WTC11 (cell line): ENCODE measurements around the gene LENEP. TPM values are rescaled to one million over a fixed set of nuclear protein-coding genes. Genes with fewer than 3 reads are reported as not detected.

Experiments used
- ATAC-seq: fragments of 200-7000 bp; cut with Tn5 transposase; 2 replicates; pipeline ENCODE4 v1.10.0; 2021; ENCODE audit warnings: mild to moderate bottlenecking, moderate library complexity
- CTCF ChIA-PET: fragments of 300-600 bp; sonication (Branson Sonifier 250); formaldehyde crosslinking; loops from one replicate; lab custom pipeline; 2021; ENCODE audit warnings: antibody characterized with exemption; lab: Charles Lee
- POLR2A ChIA-PET: fragments of 350-600 bp; sonication (Branson Sonifier 250); formaldehyde crosslinking; loops from one replicate; lab custom pipeline; 2021; ENCODE audit warnings: antibody characterized with exemption; lab: Charles Lee
- DNase-seq: peaks from one replicate; pipeline ENCODE4 v3.0.0; 2021; ENCODE audit warnings: low spot score
- H3K27ac Mint-ChIP-seq: 2 replicates; pipeline ENCODE4 v1.8.0; 2021; ENCODE audit warnings: mixed read lengths
- H3K27me3 Mint-ChIP-seq: 2 replicates; pipeline ENCODE4 v1.8.0; 2021; ENCODE audit warnings: low read depth, mild to moderate bottlenecking, moderate library complexity, mixed read lengths
- H3K36me3 Mint-ChIP-seq: 2 replicates; pipeline ENCODE4 v1.8.0; 2021; ENCODE audit warnings: mixed read lengths
- H3K4me1 Mint-ChIP-seq: 2 replicates; pipeline ENCODE4 v1.8.0; 2022; ENCODE audit warnings: mixed read lengths
- H3K4me3 Mint-ChIP-seq: 2 replicates; pipeline ENCODE4 v1.8.0; 2021; ENCODE audit warnings: mild to moderate bottlenecking, moderate library complexity, mixed read lengths
- H3K9me3 Mint-ChIP-seq: 2 replicates; pipeline ENCODE4 v1.8.0; 2021; ENCODE audit warnings: mixed read lengths
- CBFB ChIP-seq: sonication (generic); formaldehyde crosslinking; IDR thresholded peaks from 2 replicates; pipeline ENCODE4 v1.8.1; 2022; ENCODE audit warnings: mild to moderate bottlenecking, low read depth, missing genetic modification reagents
- CREB1 ChIP-seq: sonication (generic); formaldehyde crosslinking; IDR thresholded peaks from 2 replicates; pipeline ENCODE4 v1.8.0; 2023; ENCODE audit warnings: mild to moderate bottlenecking, missing genetic modification reagents
- FOXJ3 ChIP-seq: sonication (generic); formaldehyde crosslinking; IDR thresholded peaks from 2 replicates; pipeline ENCODE4 v1.9.0; 2021; ENCODE audit warnings: missing genetic modification reagents, mild to moderate bottlenecking, borderline replicate concordance
- GRHL2 ChIP-seq: fragments of 250-450 bp; sonication (Bioruptor Pico); IDR thresholded peaks from 2 replicates; pipeline ENCODE4 v1.8.0; 2022; ENCODE audit warnings: mild to moderate bottlenecking, moderate library complexity; ENCODE audit not compliant: insufficient replicate concordance, severe bottlenecking
- MYBL2 ChIP-seq: sonication (generic); formaldehyde crosslinking; IDR thresholded peaks from 2 replicates; pipeline ENCODE4 v1.8.1; 2023; ENCODE audit warnings: mild to moderate bottlenecking, moderate library complexity, missing genetic modification reagents
- NFE2L1 ChIP-seq: sonication (generic); formaldehyde crosslinking; IDR thresholded peaks from 2 replicates; pipeline ENCODE4 v1.8.1; 2023; ENCODE audit warnings: missing genetic modification reagents
- SMAD3 ChIP-seq: sonication (generic); formaldehyde crosslinking; IDR thresholded peaks from 2 replicates; pipeline ENCODE4 v1.8.0; 2022; ENCODE audit warnings: missing genetic modification reagents, mild to moderate bottlenecking, borderline replicate concordance
- ZNF396 ChIP-seq: fragments of 250-450 bp; sonication (Bioruptor Pico); IDR thresholded peaks from 2 replicates; pipeline ENCODE4 v1.8.0; 2021; ENCODE audit warnings: mild to moderate bottlenecking, moderate library complexity, borderline replicate concordance
- ZNF416 ChIP-seq: fragments of 250-450 bp; sonication (Bioruptor Pico); IDR thresholded peaks from 2 replicates; pipeline ENCODE4 v1.9.0; 2021; ENCODE audit warnings: mild to moderate bottlenecking, inconsistent platforms
- total RNA-seq: library from RNA; stranded (reverse); gene quantifications from 3 replicates; pipeline ENCODE4 v1.2.3, GENCODE V29; 2021
- TF ChIP-seq, protein P1 (sequence below): sonication (generic); formaldehyde crosslinking; IDR thresholded peaks from 2 replicates; pipeline ENCODE4 v1.8.0; 2023; ENCODE audit warnings: missing genetic modification reagents, mild to moderate bottlenecking, borderline replicate concordance
- TF ChIP-seq, protein P2 (sequence below): sonication (generic); formaldehyde crosslinking; IDR thresholded peaks from 2 replicates; pipeline ENCODE4 v1.8.1; 2023; ENCODE audit warnings: mild to moderate bottlenecking, missing genetic modification reagents, moderate library complexity
- TF ChIP-seq, protein P3 (sequence below): fragments of 250-450 bp; sonication (Bioruptor Pico); conservative IDR thresholded peaks from 2 replicates; pipeline ENCODE4 v1.9.0; 2021; ENCODE audit warnings: mild to moderate bottlenecking
- TF ChIP-seq, protein P4 (sequence below): sonication (generic); formaldehyde crosslinking; IDR thresholded peaks from 2 replicates; pipeline ENCODE4 v1.8.0; 2023; ENCODE audit warnings: mild to moderate bottlenecking, missing genetic modification reagents

LENEP gene
- total RNA-seq, 1 experiment from 2014 or later: 1.2 TPM

DNA sequence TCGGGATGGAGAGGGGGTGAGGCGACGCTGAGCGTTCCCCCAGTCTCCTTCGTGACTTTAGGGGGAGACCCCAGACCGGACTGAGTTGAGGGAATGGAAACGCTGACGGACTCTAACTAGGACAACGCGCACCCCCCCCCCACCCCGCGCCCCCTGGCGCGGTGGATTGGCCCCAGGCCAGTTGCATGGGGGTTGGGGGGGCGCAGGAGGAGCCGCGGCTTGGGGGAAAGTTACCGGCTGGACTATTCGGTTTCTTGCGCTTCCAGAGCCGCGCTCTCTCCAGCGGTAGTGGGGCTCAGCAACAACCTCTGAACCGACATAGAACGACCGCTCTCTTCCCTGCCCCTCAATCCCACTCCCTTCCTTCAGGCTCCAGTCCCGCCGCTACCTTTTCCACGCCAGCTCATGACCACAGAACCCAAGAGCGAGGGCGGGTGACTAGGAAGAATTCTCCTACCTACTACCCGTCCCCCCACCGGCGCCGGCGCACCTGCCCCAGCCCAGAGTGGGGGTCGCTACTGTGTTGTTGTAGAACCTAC, 9.9 kb downstream of the LENEP start:
- no peak for ATAC-seq
- H3K27me3 Mint-ChIP-seq: no peaks in the 10 kb centered on the region; the same call in 1 of the 2 replicates
- peak overlapping the region; percentile 78 for H3K27ac Mint-ChIP-seq
- CTCF ChIA-PET: interaction anchor here (1.0 to 2.1 kb wide), 8 partner anchors 9 to 164 kb away, joined by 3 to 30 read pairs (median 4); partner anchors contain the start of gene SHC1
- peaks cover 38% of the 10 kb centered on the region for H3K4me1 Mint-ChIP-seq
- no peaks in the 10 kb centered on the region for H3K9me3 Mint-ChIP-seq
- TF ChIP-seq SMAD3 (no peak), FOXJ3 (no peak)
- TF ChIP-seq, protein P1, sequence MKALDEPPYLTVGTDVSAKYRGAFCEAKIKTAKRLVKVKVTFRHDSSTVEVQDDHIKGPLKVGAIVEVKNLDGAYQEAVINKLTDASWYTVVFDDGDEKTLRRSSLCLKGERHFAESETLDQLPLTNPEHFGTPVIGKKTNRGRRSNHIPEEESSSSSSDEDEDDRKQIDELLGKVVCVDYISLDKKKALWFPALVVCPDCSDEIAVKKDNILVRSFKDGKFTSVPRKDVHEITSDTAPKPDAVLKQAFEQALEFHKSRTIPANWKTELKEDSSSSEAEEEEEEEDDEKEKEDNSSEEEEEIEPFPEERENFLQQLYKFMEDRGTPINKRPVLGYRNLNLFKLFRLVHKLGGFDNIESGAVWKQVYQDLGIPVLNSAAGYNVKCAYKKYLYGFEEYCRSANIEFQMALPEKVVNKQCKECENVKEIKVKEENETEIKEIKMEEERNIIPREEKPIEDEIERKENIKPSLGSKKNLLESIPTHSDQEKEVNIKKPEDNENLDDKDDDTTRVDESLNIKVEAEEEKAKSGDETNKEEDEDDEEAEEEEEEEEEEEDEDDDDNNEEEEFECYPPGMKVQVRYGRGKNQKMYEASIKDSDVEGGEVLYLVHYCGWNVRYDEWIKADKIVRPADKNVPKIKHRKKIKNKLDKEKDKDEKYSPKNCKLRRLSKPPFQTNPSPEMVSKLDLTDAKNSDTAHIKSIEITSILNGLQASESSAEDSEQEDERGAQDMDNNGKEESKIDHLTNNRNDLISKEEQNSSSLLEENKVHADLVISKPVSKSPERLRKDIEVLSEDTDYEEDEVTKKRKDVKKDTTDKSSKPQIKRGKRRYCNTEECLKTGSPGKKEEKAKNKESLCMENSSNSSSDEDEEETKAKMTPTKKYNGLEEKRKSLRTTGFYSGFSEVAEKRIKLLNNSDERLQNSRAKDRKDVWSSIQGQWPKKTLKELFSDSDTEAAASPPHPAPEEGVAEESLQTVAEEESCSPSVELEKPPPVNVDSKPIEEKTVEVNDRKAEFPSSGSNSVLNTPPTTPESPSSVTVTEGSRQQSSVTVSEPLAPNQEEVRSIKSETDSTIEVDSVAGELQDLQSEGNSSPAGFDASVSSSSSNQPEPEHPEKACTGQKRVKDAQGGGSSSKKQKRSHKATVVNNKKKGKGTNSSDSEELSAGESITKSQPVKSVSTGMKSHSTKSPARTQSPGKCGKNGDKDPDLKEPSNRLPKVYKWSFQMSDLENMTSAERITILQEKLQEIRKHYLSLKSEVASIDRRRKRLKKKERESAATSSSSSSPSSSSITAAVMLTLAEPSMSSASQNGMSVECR: 0 out of 2 replicates have a peak, but pooled peaks have one; percentile 25
- DNase-seq: peak; percentile 41
- POLR2A ChIA-PET: interaction anchor here (1.0 to 13.0 kb wide), 3 partner anchors 9 to 32 kb away, joined by 5 to 176 read pairs (median 28); partner anchors contain the start of genes CKS1B and SHC1
- H3K36me3 Mint-ChIP-seq: no peaks in the 10 kb centered on the region
- H3K4me3 Mint-ChIP-seq: peak overlapping the region; percentile 92

DNA sequence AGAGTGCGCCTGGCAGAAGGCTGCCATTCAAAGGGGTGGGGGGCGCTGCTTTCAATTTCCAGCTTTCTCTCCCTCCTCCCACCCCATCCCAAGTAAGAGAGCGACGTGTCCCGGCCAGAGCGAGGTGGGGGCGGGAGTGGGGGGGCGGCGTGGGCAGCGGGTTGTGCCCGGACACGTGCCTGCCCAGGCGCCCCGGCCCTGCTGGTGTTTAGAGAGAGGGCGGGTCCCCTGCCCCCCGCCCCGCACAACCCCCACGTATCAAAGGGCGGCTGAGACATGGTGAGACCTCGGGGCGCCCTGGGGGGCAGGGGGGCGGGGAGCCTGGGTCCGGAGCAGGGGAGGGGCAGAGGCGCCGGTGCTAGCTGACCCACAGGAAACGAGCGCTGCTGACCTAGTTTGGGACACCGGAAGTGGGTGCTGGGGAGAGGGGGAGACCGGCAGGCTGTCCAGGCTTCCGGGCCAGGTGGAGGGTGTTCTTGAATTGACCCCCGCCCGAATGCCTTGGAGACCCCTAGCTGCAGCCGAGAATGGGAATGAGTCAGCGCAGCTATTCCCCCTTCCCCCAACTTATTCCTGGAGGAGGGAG, 10.5 kb downstream of the LENEP start:
- H3K4me3 Mint-ChIP-seq: peak overlapping the region; percentile 92
- POLR2A ChIA-PET: interaction anchor here (1.0 to 13.0 kb wide), 5 partner anchors 9 to 75 kb away, joined by 3 to 176 read pairs (median 5); partner anchors contain the start of genes CKS1B, EFNA3, EFNA4 and SHC1
- no peak for ATAC-seq
- CTCF ChIA-PET: interaction anchor here (0.7 to 2.1 kb wide), 12 partner anchors 8 to 164 kb away, joined by 3 to 30 read pairs (median 4); partner anchors contain the start of genes ADAM15, LENEP and SHC1
- no peaks in the 10 kb centered on the region for H3K36me3 Mint-ChIP-seq
- H3K27ac Mint-ChIP-seq: peak overlapping the region; percentile 94
- peaks cover 39% of the 10 kb centered on the region for H3K4me1 Mint-ChIP-seq
- no peak for TF ChIP-seq CBFB (CRISPR knock-in tag)
- TF ChIP-seq, protein P2, sequence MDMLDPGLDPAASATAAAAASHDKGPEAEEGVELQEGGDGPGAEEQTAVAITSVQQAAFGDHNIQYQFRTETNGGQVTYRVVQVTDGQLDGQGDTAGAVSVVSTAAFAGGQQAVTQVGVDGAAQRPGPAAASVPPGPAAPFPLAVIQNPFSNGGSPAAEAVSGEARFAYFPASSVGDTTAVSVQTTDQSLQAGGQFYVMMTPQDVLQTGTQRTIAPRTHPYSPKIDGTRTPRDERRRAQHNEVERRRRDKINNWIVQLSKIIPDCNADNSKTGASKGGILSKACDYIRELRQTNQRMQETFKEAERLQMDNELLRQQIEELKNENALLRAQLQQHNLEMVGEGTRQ (CRISPR knock-in tag): 0 out of 2 replicates have a peak, but pooled peaks have one; percentile 34
- TF ChIP-seq, all 79 proteins: peak for 1
- DNase-seq: peak; percentile 70
- no peaks in the 10 kb centered on the region for H3K27me3 Mint-ChIP-seq
- H3K9me3 Mint-ChIP-seq: no peaks in the 10 kb centered on the region

DNA sequence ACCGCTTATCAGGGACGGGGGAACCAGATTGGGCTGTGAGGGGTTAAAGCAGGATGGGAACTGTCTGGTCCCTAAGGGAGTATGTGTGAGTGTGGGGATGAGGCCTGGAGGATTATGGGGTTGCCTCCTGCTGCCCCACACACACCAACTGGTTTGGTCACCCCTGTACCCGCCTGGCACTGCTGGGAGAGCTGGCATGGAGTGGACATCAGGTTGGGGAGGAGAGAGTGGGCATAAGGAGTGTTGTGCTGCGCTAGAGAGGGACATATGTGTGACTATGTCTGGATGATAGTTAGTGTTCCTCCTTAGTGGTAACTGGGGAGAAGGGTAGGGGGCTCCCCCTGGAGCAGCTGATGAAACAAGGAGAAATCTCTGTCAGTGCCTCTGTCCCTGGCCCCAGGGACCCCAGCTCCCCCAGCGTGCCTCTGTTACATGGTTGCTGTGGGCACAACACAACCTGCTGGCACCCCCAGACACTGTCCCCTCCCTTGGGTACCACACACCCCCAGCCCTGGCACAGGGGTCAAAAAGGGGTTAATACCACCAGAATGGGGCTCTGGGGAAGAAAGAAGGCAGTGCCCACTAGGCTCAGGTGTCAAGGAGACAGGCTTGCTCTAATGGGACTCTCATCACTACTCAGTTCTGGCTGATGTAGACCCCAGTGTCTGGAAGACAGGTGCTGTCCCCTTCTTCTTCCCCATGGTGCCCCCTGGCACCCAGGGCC, 11.1 kb downstream of the LENEP start:
- H3K27ac Mint-ChIP-seq: peak overlapping the region; percentile 94
- ChIA-PET POLR2A (interaction anchor here (0.5 to 13.0 kb wide), 6 partner anchors 8 to 74 kb away, joined by 3 to 176 read pairs (median 4); partner anchors contain the start of genes CKS1B, EFNA3, EFNA4 and SHC1), CTCF (interaction anchor here (0.7 to 2.1 kb wide), 11 partner anchors 8 to 163 kb away, joined by 3 to 30 read pairs (median 4); partner anchors contain the start of genes ADAM15, LENEP and SHC1)
- H3K4me1 Mint-ChIP-seq: peaks cover 39% of the 10 kb centered on the region
- DNase-seq: no peak
- no peaks in the 10 kb centered on the region for H3K9me3 Mint-ChIP-seq
- ATAC-seq: no peak
- H3K27me3 Mint-ChIP-seq: no peaks in the 10 kb centered on the region
- peak overlapping the region; percentile 92 for H3K4me3 Mint-ChIP-seq
- H3K36me3 Mint-ChIP-seq: no peaks in the 10 kb centered on the region
- TF ChIP-seq CREB1 (CRISPR knock-in tag) (no peak), ZNF396 (CRISPR knock-in tag) (no peak), MYBL2 (CRISPR knock-in tag) (no peak), NFE2L1 (CRISPR knock-in tag) (peak; percentile 68), GRHL2 (CRISPR knock-in tag) (no peak), ZNF416 (CRISPR knock-in tag) (no peak)
- TF ChIP-seq, protein P3, sequence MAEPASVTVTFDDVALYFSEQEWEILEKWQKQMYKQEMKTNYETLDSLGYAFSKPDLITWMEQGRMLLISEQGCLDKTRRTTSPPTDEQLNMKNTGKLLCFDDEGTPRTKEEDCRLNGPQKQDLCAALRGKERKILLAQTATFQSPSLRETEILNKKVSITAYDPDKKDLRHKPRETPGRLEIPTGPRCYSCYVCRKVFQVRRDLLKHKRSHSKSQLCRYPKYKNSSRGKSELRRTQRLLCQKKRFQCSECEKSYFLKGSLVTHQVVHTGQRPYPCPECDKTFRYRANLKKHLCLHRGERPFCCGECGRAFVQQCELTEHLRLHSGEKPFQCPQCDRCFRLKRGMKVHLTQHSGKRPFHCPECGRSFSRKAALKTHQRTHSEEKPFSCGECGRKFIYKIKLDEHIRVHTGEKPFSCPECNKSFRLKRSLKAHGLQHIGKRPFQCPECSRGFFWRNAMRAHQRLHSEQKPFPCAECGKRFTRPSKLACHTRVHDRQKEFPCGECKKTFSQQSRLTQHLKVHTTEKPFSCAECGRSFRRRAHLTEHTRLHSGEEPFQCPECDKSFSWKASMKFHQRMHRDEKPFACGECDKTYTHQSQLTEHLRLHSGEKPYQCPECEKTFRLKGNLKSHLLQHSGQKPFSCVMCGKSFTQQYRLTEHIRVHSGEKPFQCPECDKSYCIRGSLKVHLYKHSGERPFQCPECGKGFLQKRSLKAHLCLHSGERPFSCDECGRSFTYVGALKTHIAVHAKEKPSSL: no peak
- TF ChIP-seq, protein P4, sequence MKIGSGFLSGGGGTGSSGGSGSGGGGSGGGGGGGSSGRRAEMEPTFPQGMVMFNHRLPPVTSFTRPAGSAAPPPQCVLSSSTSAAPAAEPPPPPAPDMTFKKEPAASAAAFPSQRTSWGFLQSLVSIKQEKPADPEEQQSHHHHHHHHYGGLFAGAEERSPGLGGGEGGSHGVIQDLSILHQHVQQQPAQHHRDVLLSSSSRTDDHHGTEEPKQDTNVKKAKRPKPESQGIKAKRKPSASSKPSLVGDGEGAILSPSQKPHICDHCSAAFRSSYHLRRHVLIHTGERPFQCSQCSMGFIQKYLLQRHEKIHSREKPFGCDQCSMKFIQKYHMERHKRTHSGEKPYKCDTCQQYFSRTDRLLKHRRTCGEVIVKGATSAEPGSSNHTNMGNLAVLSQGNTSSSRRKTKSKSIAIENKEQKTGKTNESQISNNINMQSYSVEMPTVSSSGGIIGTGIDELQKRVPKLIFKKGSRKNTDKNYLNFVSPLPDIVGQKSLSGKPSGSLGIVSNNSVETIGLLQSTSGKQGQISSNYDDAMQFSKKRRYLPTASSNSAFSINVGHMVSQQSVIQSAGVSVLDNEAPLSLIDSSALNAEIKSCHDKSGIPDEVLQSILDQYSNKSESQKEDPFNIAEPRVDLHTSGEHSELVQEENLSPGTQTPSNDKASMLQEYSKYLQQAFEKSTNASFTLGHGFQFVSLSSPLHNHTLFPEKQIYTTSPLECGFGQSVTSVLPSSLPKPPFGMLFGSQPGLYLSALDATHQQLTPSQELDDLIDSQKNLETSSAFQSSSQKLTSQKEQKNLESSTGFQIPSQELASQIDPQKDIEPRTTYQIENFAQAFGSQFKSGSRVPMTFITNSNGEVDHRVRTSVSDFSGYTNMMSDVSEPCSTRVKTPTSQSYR (CRISPR knock-in tag): 0 out of 2 replicates have a peak, but pooled peaks have one; percentile 22
